HepG2 (cell line): Measurements from ENCODE around the gene RBM19. TPM values are rescaled to one million over a fixed set of nuclear protein-coding genes. Genes with fewer than 3 reads are reported as not detected.

ENCODE experiments used
- ATAC-seq: fragments of 200-7000 bp; cut with Tn5 transposase; 3 replicates; pipeline ENCODE4 v1.9.1; 2020; ENCODE audit warnings: mild to moderate bottlenecking, moderate library complexity
- BruUV-seq: library from RNA; stranded (reverse); fragments of 400-500 nt; replicated peaks from 2 replicates; lab custom pipeline; 2021; lab: Mats Ljungman, UMichigan
- CTCF ChIA-PET: fragments of 300-600 bp; formaldehyde crosslinking; extraction: SDS; loops from one replicate; lab custom pipeline; 2021; ENCODE audit warnings: low total read pairs, inconsistent platforms, low intra/inter-chr PET ratio; lab: Yijun Ruan, JAX
- POLR2A ChIA-PET: fragments of 350-600 bp; sonication (Branson Sonifier 250); formaldehyde crosslinking; loops from one replicate; lab custom pipeline; 2020; ENCODE audit warnings: antibody characterized with exemption, inconsistent platforms; lab: Yijun Ruan, JAX
- DNase-seq: peaks from one replicate; pipeline ENCODE4 v3.0.0-alpha.2; 2015; ENCODE audit warnings: low spot score
- FAIRE-seq: peaks from 3 replicates; lab custom pipeline; 2011; peaks lifted over from hg19 to GRCh38; lab: Jason Lieb, UNC
- H2AFZ ChIP-seq: one replicate; pipeline ENCODE4 v1.6.1; 2011; ENCODE audit warnings: low read length, inconsistent platforms
- H3K27ac ChIP-seq: fragments of 300-600 bp; 3 replicates; pipeline ENCODE4 v1.8.0; 2011; ENCODE audit warnings: mixed run types, mild to moderate bottlenecking, mixed read lengths, low read length, inconsistent platforms; ENCODE audit not compliant: insufficient read depth; ENCODE audit errors: extremely low read length
- H3K27me3 ChIP-seq, 2 experiments: fragments of 200-600 bp in 1 of 2; 2 replicates in 1 of 2; 3 replicates in 1 of 2; pipeline versions ENCODE4 v1.6.0 to v1.8.0; 2011; ENCODE audit warnings: low read length in 2 of 2, mild to moderate bottlenecking in 2 of 2, moderate library complexity in 2 of 2, inconsistent platforms in 1 of 2; ENCODE audit not compliant: insufficient read depth in 2 of 2, control insufficient read depth in 1 of 2
- H3K36me3 ChIP-seq, 2 experiments: fragments of 200-600 bp in 1 of 2; replicated peaks in 1 of 2; 2 replicates in 1 of 2; 3 replicates in 1 of 2; pipeline versions ENCODE4 v1.5.1 to v1.8.0; 2011; ENCODE audit warnings: low read length in 2 of 2, inconsistent platforms in 1 of 2; ENCODE audit not compliant: insufficient read depth in 2 of 2, control insufficient read depth in 1 of 2
- H3K4me1 ChIP-seq: 2 replicates; pipeline ENCODE4 v1.5.1; 2012; ENCODE audit warnings: low read length, inconsistent platforms; ENCODE audit not compliant: insufficient read depth
- H3K4me2 ChIP-seq: 2 replicates; pipeline ENCODE4 v1.6.0; 2011; ENCODE audit warnings: low read depth, low read length, inconsistent platforms
- H3K4me3 ChIP-seq, 3 experiments: fragments of 200-600 bp in 1 of 3; sonication (generic), shearing (Covaris generic) in 1 of 3; replicated peaks in 1 of 3; 2 replicates each; pipeline ENCODE4 v1.5.1; 2011 to 2016; ENCODE audit warnings: low read length in 3 of 3, inconsistent platforms in 2 of 3, low read depth in 2 of 3, mild to moderate bottlenecking in 2 of 3, control low read depth in 1 of 3, mixed read lengths in 1 of 3; ENCODE audit not compliant: insufficient read depth in 1 of 3
- H3K79me2 ChIP-seq: one replicate; pipeline ENCODE4 v1.6.1; 2011; ENCODE audit warnings: low read length, inconsistent platforms; ENCODE audit not compliant: insufficient read depth
- H3K9ac ChIP-seq: 2 replicates; pipeline ENCODE4 v1.6.0; 2011; ENCODE audit warnings: mild to moderate bottlenecking, low read depth, low read length, inconsistent platforms; ENCODE audit not compliant: insufficient read depth
- H3K9me3 ChIP-seq: 2 replicates; pipeline ENCODE4 v1.5.1; 2012; ENCODE audit warnings: mild to moderate bottlenecking, low read length
- H4K20me1 ChIP-seq: 2 replicates; pipeline ENCODE4 v1.6.0; 2011; ENCODE audit warnings: inconsistent platforms, mild to moderate bottlenecking, low read length, moderate library complexity; ENCODE audit not compliant: insufficient read depth
- CREM ChIP-seq, 2 experiments: sonication (generic) in 1 of 2; formaldehyde crosslinking in 1 of 2; IDR thresholded peaks; 2 replicates each; pipeline versions ENCODE4 v1.4.0 to v1.6.1; 2016 to 2020; ENCODE audit warnings: antibody characterized with exemption in 1 of 2, mild to moderate bottlenecking in 1 of 2, missing genetic modification reagents in 1 of 2
- EHMT2 ChIP-seq: fragments of 200-600 bp; sonication (generic); IDR thresholded peaks from 2 replicates; pipeline ENCODE4 v1.7.0; 2017; ENCODE audit warnings: antibody characterized with exemption, low read depth, low read length, borderline replicate concordance
- KLF9 ChIP-seq: IDR thresholded peaks from 2 replicates; pipeline ENCODE4 v1.6.1; 2016; ENCODE audit warnings: low read depth
- NRL ChIP-seq: sonication (generic); formaldehyde crosslinking; IDR thresholded peaks from 2 replicates; pipeline ENCODE4 v1.5.0; 2020; ENCODE audit warnings: missing genetic modification reagents, mild to moderate bottlenecking, moderate library complexity, borderline replicate concordance
- PHB2 ChIP-seq: fragments of 450-650 bp; IDR thresholded peaks from 2 replicates; pipeline ENCODE4 v1.6.1; 2018; ENCODE audit not compliant: partially characterized antibody
- PTBP1 ChIP-seq: fragments of 200-400 bp; formaldehyde crosslinking; IDR thresholded peaks from 2 replicates; pipeline ENCODE4 v1.6.1; 2018; ENCODE audit warnings: low read length, low read depth; ENCODE audit not compliant: poor library complexity, severe bottlenecking
- REL ChIP-seq: sonication (generic); formaldehyde crosslinking; conservative IDR thresholded peaks from 2 replicates; pipeline ENCODE4 v1.8.0; 2022; ENCODE audit warnings: mild to moderate bottlenecking, missing genetic modification reagents, moderate library complexity
- SIX4 ChIP-seq: sonication (generic); formaldehyde crosslinking; IDR thresholded peaks from 2 replicates; pipeline ENCODE4 v1.4.0; 2020; ENCODE audit warnings: missing genetic modification reagents
- SNAPC2 ChIP-seq: sonication (generic); formaldehyde crosslinking; IDR thresholded peaks from 2 replicates; pipeline ENCODE4 v1.8.1; 2022; ENCODE audit warnings: mild to moderate bottlenecking, missing genetic modification reagents
- SP5 ChIP-seq: IDR thresholded peaks from 2 replicates; pipeline ENCODE4 v1.6.1; 2016; ENCODE audit warnings: low read depth, borderline replicate concordance
- TEAD2 ChIP-seq: sonication (generic); formaldehyde crosslinking; IDR thresholded peaks from 2 replicates; pipeline ENCODE4 v1.9.0; 2021; ENCODE audit warnings: missing genetic modification reagents
- ZNF282 ChIP-seq: fragments of 450-650 bp; IDR thresholded peaks from 2 replicates; pipeline ENCODE4 v1.6.1; 2018; ENCODE audit not compliant: partially characterized antibody
- ZNF33A ChIP-seq: sonication (generic); formaldehyde crosslinking; IDR thresholded peaks from 2 replicates; pipeline ENCODE4 v1.5.1; 2020; ENCODE audit warnings: missing genetic modification reagents, mild to moderate bottlenecking, moderate library complexity, borderline replicate concordance
- ZNF501 ChIP-seq: sonication (generic); formaldehyde crosslinking; IDR thresholded peaks from 2 replicates; pipeline ENCODE4 v1.5.1; 2020; ENCODE audit warnings: mild to moderate bottlenecking, moderate library complexity, missing genetic modification reagents
- ZNF567 ChIP-seq: sonication (generic); formaldehyde crosslinking; IDR thresholded peaks from 2 replicates; pipeline ENCODE4 v1.8.1; 2023; ENCODE audit warnings: mild to moderate bottlenecking, missing genetic modification reagents, borderline replicate concordance
- ZNF644 ChIP-seq: IDR thresholded peaks from 2 replicates; pipeline ENCODE4 v1.6.1; 2016; ENCODE audit warnings: low read depth
- ZZZ3 ChIP-seq: sonication (generic); formaldehyde crosslinking; IDR thresholded peaks from 2 replicates; pipeline ENCODE4 v1.4.0; 2020; ENCODE audit warnings: missing genetic modification reagents, mild to moderate bottlenecking, borderline replicate concordance
- WGBS: methylation state at CpG from one replicate; pipeline ENCODE4 v1.1.6; 2017; ENCODE audit warnings: low lambda C conversion rate; 5-methylcytosine and 5-hydroxymethylcytosine counted together
- in situ Hi-C: cut with HindIII; loops from 2 replicates; pipeline ENCODE4 v1.10.0; 2017; ENCODE audit warnings: low pct_unique_long_range_greater_than_20kb; ENCODE audit not compliant: extremely low pct_ligation_motif_present
- intact Hi-C: fragments of 100-400 bp; cut with micrococcal nuclease; formaldehyde crosslinking; loops from one replicate; pipeline ENCODE4 v1.10.0; 2022; ENCODE audit not compliant: unreplicated experiment
- polyA plus RNA-seq, 8 experiments: library from polyadenylated mRNA; depleted of rRNA in 3 of 8; stranded (reverse) in 7 of 8; unstranded in 1 of 8; fragments of >200 nt; fragmentation: Illumina TruSeq in 4 of 8; extraction: Trizol in 4 of 8; gene quantifications; 2 replicates each; pipeline versions ENCODE4 v1.2.1 to v1.2.3, GENCODE V29; 2011 to 2016; ENCODE audit warnings: low read depth in 4 of 8, missing spikeins in 1 of 8, mixed read lengths in 1 of 8; ENCODE audit not compliant: insufficient read depth in 1 of 8
- total RNA-seq, 5 experiments: library from RNA; depleted of rRNA; stranded (reverse); fragments of >200 nt; fragmentation: Illumina TruSeq; extraction: Trizol; gene quantifications; 2 replicates each; pipeline ENCODE4 v1.2.3, GENCODE V29; 2016; ENCODE audit warnings: low read depth in 1 of 5

The RBM19 gene
- total and polyA plus RNA-seq, 2 of the 13 experiments (the other 11 are each of a cell fraction or from before 2014, with no cell fraction given), result 19.3 to 32.2 TPM

DNA sequence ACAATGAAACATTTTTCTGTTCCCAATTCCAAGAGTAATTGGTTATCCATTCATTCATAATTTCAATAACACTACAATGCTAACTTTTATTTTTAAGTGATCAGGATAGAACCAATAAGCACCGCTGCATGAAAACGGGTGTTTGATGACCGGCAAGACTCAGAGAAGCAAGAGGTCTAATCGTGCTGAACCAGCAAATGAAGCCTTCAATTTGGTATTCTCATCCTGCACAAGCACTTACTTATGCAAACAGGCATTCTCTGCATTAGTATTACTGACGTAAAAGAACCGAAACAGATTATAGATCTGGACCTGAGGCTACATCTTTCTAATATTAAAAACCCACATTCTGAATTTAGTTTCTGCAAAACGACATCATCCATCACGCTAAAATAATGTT lies 67.7 kb downstream of the RBM19 start:
- no peaks in the 10 kb centered on the region for H3K27me3 ChIP-seq
- H3K4me3 ChIP-seq, result no peak overlapping the region
- in situ Hi-C loops (no loop called here), intact Hi-C loops (no loop called here)
- H2AFZ ChIP-seq, result no peak overlapping the region
- H3K9ac ChIP-seq, result no peak overlapping the region
- H3K4me1 ChIP-seq, result no peaks in the 10 kb centered on the region
- DNase-seq (no peak), ATAC-seq (no peak), FAIRE-seq (no peak)
- no peaks in the 10 kb centered on the region for H3K79me2 ChIP-seq
- H3K9me3 ChIP-seq, result no peaks in the 10 kb centered on the region
- BruUV-seq, result no TSS peak
- no peak overlapping the region for H3K27ac ChIP-seq
- no peak overlapping the region for H3K4me2 ChIP-seq
- no peaks in the 10 kb centered on the region; the same call in 1 of the 2 replicates for H4K20me1 ChIP-seq
- POLR2A ChIA-PET, result no interaction called here
- whole genome bisulfite sequencing, result 98% methylated on average over 8 of the region's 8 CpGs
- peaks cover 4 to 44% of the 10 kb centered on the region in 2 experiments; a peak in 4 of 5 replicates for H3K36me3 ChIP-seq
- TF ChIP-seq SNAPC2 (CRISPR knock-in tag) (no peak), ZNF567 (CRISPR knock-in tag) (no peak)
- CTCF ChIA-PET, result no interaction called here

GRCh38 chr12:113897406-113897805 lies 68.7 kb downstream of the RBM19 start:
- H4K20me1 ChIP-seq, result no peaks in the 10 kb centered on the region; the same call in 1 of the 2 replicates
- peaks cover 2 to 35% of the 10 kb centered on the region in 2 experiments; a peak in 4 of 5 replicates for H3K36me3 ChIP-seq
- intact Hi-C loops, result no loop called here
- CTCF ChIA-PET, result no interaction called here
- FAIRE-seq, result no peak
- ATAC-seq, result no peak
- H2AFZ ChIP-seq, result no peak overlapping the region
- TF ChIP-seq PHB2, result no peak
- TF ChIP-seq KLF9 (CRISPR knock-in tag), result no peak
- no peak for TF ChIP-seq PTBP1
- TF ChIP-seq REL (CRISPR knock-in tag), result no peak
- no peak for TF ChIP-seq SP5
- TF ChIP-seq ZNF501 (CRISPR knock-in tag), result no peak
- no peak for TF ChIP-seq TEAD2
- TF ChIP-seq SIX4 (CRISPR knock-in tag), result no peak
- no peak for TF ChIP-seq ZNF644
- TF ChIP-seq NRL (CRISPR knock-in tag), result no peak
- no peak for TF ChIP-seq ZNF282
- TF ChIP-seq ZZZ3 (CRISPR knock-in tag), result no peak
- no peak for TF ChIP-seq EHMT2
- TF ChIP-seq ZNF33A, result no peak
- no peak for TF ChIP-seq CREM (IDR thresholded peaks at IDR 0.05)
- no peak for TF ChIP-seq CREM (CRISPR knock-in tag; IDR thresholded peaks at IDR 0.05)
- H3K9me3 ChIP-seq, result no peaks in the 10 kb centered on the region
- no peak overlapping the region for H3K4me3 ChIP-seq
- no TSS peak for BruUV-seq
- POLR2A ChIA-PET, result no interaction called here
- in situ Hi-C loops, result no loop called here
- H3K4me1 ChIP-seq, result no peaks in the 10 kb centered on the region
- no peak overlapping the region for H3K4me2 ChIP-seq
- H3K79me2 ChIP-seq, result no peaks in the 10 kb centered on the region
- DNase-seq, result no peak
- WGBS, result 93% methylated on average over 3 of the region's 7 CpGs
- H3K9ac ChIP-seq, result no peak overlapping the region
- H3K27me3 ChIP-seq, result no peaks in the 10 kb centered on the region
- no peak overlapping the region for H3K27ac ChIP-seq
